Astrocyte (in vitro differentiated cells and primary cell): ENCODE data around the gene KCNQ1. TPM values are rescaled to one million over a fixed set of nuclear protein-coding genes. Genes with fewer than 3 reads are reported as not detected.

Experiments
- DNase-seq: peaks from one replicate; pipeline ENCODE4 v3.0.0-alpha.2; 2010; ENCODE audit warnings: low read depth
- FAIRE-seq: peaks from 2 replicates; lab custom pipeline; 2011; peaks lifted over from hg19 to GRCh38; lab: Jason Lieb, UNC
- H2AFZ ChIP-seq: 2 replicates; pipeline ENCODE4 v1.6.0; 2012; ENCODE audit warnings: low read depth, low read length, inconsistent platforms
- H3K27ac ChIP-seq: 2 replicates; pipeline ENCODE4 v1.5.1; 2011; ENCODE audit warnings: low read depth, low read length, inconsistent platforms
- H3K27me3 ChIP-seq: 2 replicates; pipeline ENCODE4 v1.6.0; 2011; ENCODE audit warnings: low read length, inconsistent platforms; ENCODE audit not compliant: insufficient read depth
- H3K36me3 ChIP-seq: 2 replicates; pipeline ENCODE4 v1.5.1; 2011; ENCODE audit warnings: low read length, inconsistent platforms; ENCODE audit not compliant: insufficient read depth
- H3K4me1 ChIP-seq: 2 replicates; pipeline ENCODE4 v1.5.1; 2011; ENCODE audit warnings: low read length, inconsistent platforms; ENCODE audit not compliant: insufficient read depth
- H3K4me2 ChIP-seq: 2 replicates; pipeline ENCODE4 v1.6.0; 2012; ENCODE audit warnings: low read length, inconsistent platforms
- H3K4me3 ChIP-seq: 2 replicates; pipeline ENCODE4 v1.5.1; 2011; ENCODE audit warnings: low read depth, mild to moderate bottlenecking, low read length, inconsistent platforms; ENCODE audit not compliant: insufficient read depth
- H3K79me2 ChIP-seq: 2 replicates; pipeline ENCODE4 v1.6.0; 2012; ENCODE audit warnings: mild to moderate bottlenecking, low read length, inconsistent platforms; ENCODE audit not compliant: insufficient read depth
- H3K9ac ChIP-seq: 2 replicates; pipeline ENCODE4 v1.6.0; 2012; ENCODE audit warnings: mild to moderate bottlenecking, low read length, inconsistent platforms
- H3K9me3 ChIP-seq: 2 replicates; pipeline ENCODE4 v1.5.1; 2012; ENCODE audit warnings: low read depth, mild to moderate bottlenecking, low read length, inconsistent platforms; ENCODE audit not compliant: insufficient read depth
- H4K20me1 ChIP-seq: 2 replicates; pipeline ENCODE4 v1.6.0; 2012; ENCODE audit warnings: low read length, inconsistent platforms; ENCODE audit not compliant: insufficient read depth
- H3K27ac Mint-ChIP-seq: one replicate; pipeline ENCODE4 v1.8.0; 2021; ENCODE audit warnings: mild to moderate bottlenecking, mixed read lengths; ENCODE audit not compliant: unreplicated experiment
- H3K27me3 Mint-ChIP-seq: one replicate; pipeline ENCODE4 v1.8.0; 2021; ENCODE audit warnings: low read depth, mixed read lengths; ENCODE audit not compliant: unreplicated experiment
- H3K36me3 Mint-ChIP-seq: one replicate; pipeline ENCODE4 v1.8.0; 2021; ENCODE audit warnings: low read depth, mixed read lengths; ENCODE audit not compliant: unreplicated experiment
- H3K4me1 Mint-ChIP-seq: one replicate; pipeline ENCODE4 v1.8.0; 2021; ENCODE audit warnings: low read depth, mixed read lengths; ENCODE audit not compliant: unreplicated experiment
- H3K4me3 Mint-ChIP-seq: one replicate; pipeline ENCODE4 v1.8.0; 2021; ENCODE audit warnings: mild to moderate bottlenecking, moderate library complexity, mixed read lengths; ENCODE audit not compliant: unreplicated experiment
- H3K9me3 Mint-ChIP-seq: one replicate; pipeline ENCODE4 v1.8.0; 2021; ENCODE audit warnings: mild to moderate bottlenecking, mixed read lengths; ENCODE audit not compliant: unreplicated experiment
- CTCF ChIP-seq: IDR thresholded peaks from 2 replicates; pipeline ENCODE4 v1.5.1; 2011; ENCODE audit warnings: low read depth, mild to moderate bottlenecking, inconsistent platforms, low read length, moderate library complexity; ENCODE audit not compliant: insufficient read depth
- EZH2 ChIP-seq: IDR thresholded peaks from 2 replicates; pipeline ENCODE4 v1.6.1; 2012; ENCODE audit warnings: mild to moderate bottlenecking, low read length, inconsistent platforms; ENCODE audit not compliant: insufficient read depth
- total RNA-seq: library from RNA; stranded (reverse); gene quantifications from 2 replicates; pipeline ENCODE4 v1.2.1, GENCODE V29; 2021

The KCNQ1 gene
- total RNA-seq, 1 donor from 2014 or later: not detected

GRCh38 chr11:2553198-2553597, 108.4 kb downstream of the KCNQ1 start:
- no peaks in the 10 kb centered on the region for H3K36me3 ChIP-seq
- H3K27ac Mint-ChIP-seq: no peak overlapping the region
- H3K4me1 Mint-ChIP-seq: no peaks in the 10 kb centered on the region
- H3K27me3 ChIP-seq: peaks cover 15% of the 10 kb centered on the region
- TF ChIP-seq EZH2 (no peak), CTCF (no peak)
- no peak overlapping the region for H3K9ac ChIP-seq
- H3K4me2 ChIP-seq: no peak overlapping the region
- no peaks in the 10 kb centered on the region for H3K79me2 ChIP-seq
- FAIRE-seq (no peak), DNase-seq (no peak)
- H3K9me3 ChIP-seq: peaks cover 3% of the 10 kb centered on the region
- H3K27me3 Mint-ChIP-seq: peaks cover 80% of the 10 kb centered on the region
- no peak overlapping the region for H3K4me3 Mint-ChIP-seq
- H4K20me1 ChIP-seq: no peaks in the 10 kb centered on the region
- no peaks in the 10 kb centered on the region for H3K36me3 Mint-ChIP-seq
- H3K9me3 Mint-ChIP-seq: peaks cover 14% of the 10 kb centered on the region
- no peak overlapping the region for H3K4me3 ChIP-seq
- no peak overlapping the region for H2AFZ ChIP-seq
- H3K27ac ChIP-seq: no peak overlapping the region
- no peaks in the 10 kb centered on the region for H3K4me1 ChIP-seq

- Mint-ChIP-seq H3K27ac (no peak overlapping the region), H3K9me3 (peaks cover 14% of the 10 kb centered on the region), H3K4me3 (no peak overlapping the region), H3K27me3 (peaks cover 74% of the 10 kb centered on the region), H3K4me1 (no peaks in the 10 kb centered on the region), H3K36me3 (no peaks in the 10 kb centered on the region)
- Histone ChIP-seq H2AFZ (no peak overlapping the region), H3K27ac (no peak overlapping the region), H3K9ac (no peak overlapping the region), H3K79me2 (no peaks in the 10 kb centered on the region), H3K4me2 (no peak overlapping the region), H3K27me3 (peaks cover 15% of the 10 kb centered on the region), H3K36me3 (no peaks in the 10 kb centered on the region), H3K9me3 (peaks cover 3% of the 10 kb centered on the region), H3K4me3 (no peak overlapping the region), H4K20me1 (no peaks in the 10 kb centered on the region), H3K4me1 (no peaks in the 10 kb centered on the region)
- DNase-seq (no peak), FAIRE-seq (no peak)
- TF ChIP-seq EZH2: no peak
- no peak for TF ChIP-seq CTCF
Observed at GRCh38 chr11:2553886-2554285, 109.1 kb downstream of the KCNQ1 start.

- peaks cover 3% of the 10 kb centered on the region for H3K9me3 ChIP-seq
- no peak overlapping the region for H3K4me3 ChIP-seq
- no peaks in the 10 kb centered on the region for H3K36me3 ChIP-seq
- no peaks in the 10 kb centered on the region for H3K4me1 Mint-ChIP-seq
- no peak overlapping the region for H3K4me3 Mint-ChIP-seq
- DNase-seq: no peak
- TF ChIP-seq EZH2 (no peak), CTCF (no peak)
- H3K9me3 Mint-ChIP-seq: peaks cover 14% of the 10 kb centered on the region
- H3K27ac ChIP-seq: no peak overlapping the region
- no peaks in the 10 kb centered on the region for H3K79me2 ChIP-seq
- no peaks in the 10 kb centered on the region for H4K20me1 ChIP-seq
- H3K4me1 ChIP-seq: no peaks in the 10 kb centered on the region
- peaks cover 71% of the 10 kb centered on the region for H3K27me3 Mint-ChIP-seq
- H3K36me3 Mint-ChIP-seq: no peaks in the 10 kb centered on the region
- H3K9ac ChIP-seq: no peak overlapping the region
- peaks cover 15% of the 10 kb centered on the region for H3K27me3 ChIP-seq
- FAIRE-seq: no peak
- no peak overlapping the region for H2AFZ ChIP-seq
- no peak overlapping the region for H3K27ac Mint-ChIP-seq
- H3K4me2 ChIP-seq: no peak overlapping the region
Observed at GRCh38 chr11:2554338-2555207, 109.8 kb downstream of the KCNQ1 start.
